ENCODE data around the gene ANKRD30B.
"Not testable (repeated sequence)": the region's sequence is repeated elsewhere in the genome, so short reads cannot be mapped to it uniquely, and the experiment has no call there.

ANKRD30B gene

GRCh38 chr18:14747513-14748474, at the start of gene ANKRD30B:
TSS of gene ANKRD30B (plus strand) at chr18:14748172. CDS start at chr18:14748420, 248 bp downstream.
- DNase-seq: no peak

DNA sequence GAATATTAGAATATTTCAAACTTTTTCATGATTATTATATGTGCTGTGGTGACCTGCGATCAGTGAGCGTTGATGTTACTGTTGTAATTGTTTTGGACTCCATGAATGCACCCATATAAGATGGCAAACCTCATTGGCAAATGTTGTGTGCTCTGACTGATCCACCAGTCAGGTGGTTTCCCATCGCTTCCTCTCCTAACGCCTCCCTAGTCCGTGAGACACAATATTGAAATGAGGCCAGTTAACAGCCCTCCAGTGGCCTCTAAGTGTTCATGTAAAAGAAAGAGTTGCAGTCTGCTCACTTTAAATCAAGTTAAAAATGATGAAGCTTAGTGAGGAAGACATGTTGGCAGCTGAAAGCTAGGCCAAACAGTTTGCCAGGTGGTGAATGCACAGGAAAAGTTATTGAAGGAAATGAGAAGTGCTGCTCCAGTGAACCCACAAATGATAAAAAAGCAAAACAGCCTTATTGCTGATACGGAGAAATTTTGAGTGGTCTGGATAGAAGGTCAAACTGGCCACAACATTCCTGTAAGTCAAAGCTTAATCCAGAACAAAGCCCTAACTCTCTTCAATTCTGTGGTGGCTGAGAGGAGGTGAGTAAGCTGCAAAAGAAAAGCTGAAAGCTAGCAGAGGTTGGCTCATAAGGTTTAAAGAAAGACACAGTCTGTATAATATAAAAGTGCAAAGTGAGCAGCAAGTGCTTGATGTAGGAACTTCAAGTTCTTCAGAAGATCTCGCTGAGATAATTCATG, 46.5 kb upstream of the ANKRD30B start:
- not testable (repeated sequence) for DNase-seq

DNA sequence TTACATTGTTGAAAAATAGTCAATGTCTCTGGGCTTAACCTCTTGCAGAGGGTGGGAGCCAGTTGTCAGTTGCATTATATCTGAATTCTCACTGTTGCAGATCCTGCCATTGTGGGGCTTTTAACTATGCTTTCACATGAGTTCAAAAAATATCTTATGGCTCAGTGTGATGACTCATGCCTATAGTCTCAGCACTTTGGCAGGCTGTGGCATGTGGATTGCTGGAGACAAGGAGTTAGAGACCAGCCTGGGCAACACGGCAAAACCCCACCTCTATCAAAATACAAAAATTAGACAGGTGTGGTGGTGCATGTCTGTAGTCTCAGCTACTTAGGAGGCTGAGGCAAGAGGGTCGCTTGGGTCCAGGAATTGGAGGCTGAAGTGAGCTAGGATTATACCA, 38.2 kb upstream of the ANKRD30B start:
- DNase-seq: not testable (repeated sequence)

DNA sequence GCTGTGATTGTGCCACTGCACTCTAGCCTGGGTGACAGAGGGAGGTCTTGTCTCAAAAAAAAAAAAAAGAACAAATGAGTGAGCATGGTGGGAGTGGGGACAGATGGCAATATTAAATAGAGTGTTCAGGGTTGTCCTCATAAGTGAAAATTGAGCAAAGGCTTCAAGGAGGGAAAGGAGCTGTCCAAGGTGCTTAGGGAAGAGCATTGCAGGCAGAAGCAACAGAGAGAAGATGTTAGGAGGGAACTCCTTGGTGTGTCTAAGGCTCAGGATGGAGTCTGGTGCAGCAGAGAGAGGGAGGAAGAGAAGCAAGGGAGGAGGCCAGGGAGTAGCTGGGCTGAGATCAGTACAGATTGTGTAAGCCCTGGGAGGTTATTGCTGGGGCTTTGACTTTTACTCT, 26.4 kb upstream of the ANKRD30B start:
- DNase-seq: not testable (repeated sequence)

DNA sequence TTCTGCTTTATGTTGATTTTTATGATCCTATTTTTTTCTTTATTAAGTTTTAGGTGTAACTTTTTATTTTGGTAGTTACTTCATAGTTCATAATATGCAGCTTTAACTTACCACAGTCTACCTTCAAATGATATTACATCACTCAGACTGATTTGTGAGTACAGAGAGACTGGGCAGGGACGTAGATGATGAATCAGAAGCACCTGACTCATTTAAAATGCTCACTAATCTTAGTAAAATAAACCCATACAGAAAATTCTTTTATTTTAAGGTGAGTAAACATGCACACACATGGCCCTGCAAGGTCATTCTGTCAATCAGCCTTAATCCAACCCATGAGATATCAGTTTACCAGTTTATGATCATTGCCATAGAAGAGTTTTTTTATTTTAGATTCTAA, 8.9 kb upstream of the ANKRD30B start:
- DNase-seq: not testable (repeated sequence)

GRCh38 chr18:14746897-14747296, 1.1 kb upstream of the ANKRD30B start:
- DNase-seq: no peak

DNA sequence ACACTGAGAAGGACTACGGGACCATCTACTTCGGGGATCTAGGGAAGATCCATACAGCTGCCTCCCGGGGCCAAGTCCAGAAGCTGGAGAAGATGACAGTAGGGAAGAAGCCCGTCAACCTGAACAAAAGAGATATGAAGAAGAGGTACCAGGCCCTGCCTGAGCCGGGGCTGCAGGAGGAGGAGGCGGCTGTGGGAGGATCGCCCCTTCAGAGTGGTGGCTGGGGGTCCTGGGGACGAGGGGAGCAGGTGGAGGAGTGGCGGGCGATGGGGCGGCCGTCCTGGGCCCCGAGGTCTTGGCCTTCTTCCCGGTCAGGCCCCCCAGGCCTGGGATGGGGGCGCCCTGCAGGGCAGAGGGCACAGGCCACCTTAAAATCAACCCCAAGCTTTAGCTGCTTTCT, 524 bp downstream of the ANKRD30B start:
- DNase-seq: no peak

DNA sequence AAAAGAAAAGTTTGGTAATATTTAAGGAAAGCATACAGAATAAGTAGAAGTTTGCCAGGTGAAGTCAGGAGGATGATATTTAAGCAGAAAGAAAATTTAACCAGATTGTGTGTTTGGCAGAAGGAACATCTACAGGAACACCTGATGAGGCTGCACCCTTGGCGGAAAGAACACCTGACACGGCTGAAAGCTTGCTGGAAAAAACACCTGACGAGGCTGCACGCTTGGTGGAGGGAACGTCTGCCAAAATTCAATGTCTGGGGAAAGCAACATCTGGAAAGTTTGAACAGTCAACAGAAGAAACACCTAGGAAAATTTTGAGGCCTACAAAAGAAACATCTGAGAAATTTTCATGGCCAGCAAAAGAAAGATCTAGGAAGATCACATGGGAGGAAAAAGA, 15.6 kb downstream of the ANKRD30B start:
- not testable (repeated sequence) for DNase-seq

GRCh38 chr18:14767474-14767873, 19.5 kb downstream of the ANKRD30B start:
- no peak for DNase-seq

- DNase-seq: no peak
Observed at GRCh38 chr18:14768241-14768640, 20.3 kb downstream of the ANKRD30B start.

- no peak for DNase-seq
Observed at GRCh38 chr18:14769381-14769780, 21.4 kb downstream of the ANKRD30B start.

DNA sequence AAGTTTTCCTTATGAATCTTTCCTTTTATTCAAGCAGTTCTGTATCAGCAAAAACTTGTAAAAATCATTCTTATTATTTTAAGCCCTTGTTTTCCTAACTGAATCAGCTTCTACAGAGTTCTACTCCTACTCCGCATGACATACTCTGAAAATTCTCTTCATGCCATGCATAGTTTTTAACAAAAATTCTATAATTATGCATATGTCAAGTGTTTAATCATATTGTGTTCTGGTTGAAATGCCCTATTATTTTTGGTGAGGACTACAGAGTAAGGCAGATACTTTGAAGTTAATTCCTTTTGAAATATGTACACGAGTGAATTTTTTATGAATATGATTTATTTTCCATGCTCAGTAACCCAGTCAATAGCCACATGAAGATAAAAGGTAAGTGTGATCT, 28.8 kb downstream of the ANKRD30B start:
- no peak for DNase-seq

DNA sequence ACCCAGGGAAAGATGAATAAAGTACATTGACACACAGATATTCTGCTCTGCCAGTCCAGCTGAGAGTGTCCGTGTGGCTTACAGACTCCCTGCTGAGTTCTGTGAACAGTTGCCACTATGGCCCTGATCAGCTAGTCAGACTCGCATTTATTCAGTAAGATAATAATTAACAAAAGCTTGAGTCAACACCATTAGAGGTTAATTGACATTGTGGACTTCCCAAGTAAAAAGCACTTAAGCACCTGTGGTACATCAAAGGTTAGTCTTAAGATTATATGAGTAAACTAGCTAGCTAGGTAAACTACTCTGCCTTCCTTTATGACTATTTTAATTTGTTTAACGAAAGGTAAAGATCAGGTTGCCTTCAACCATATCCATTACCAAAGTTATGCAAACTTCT, 33.7 kb downstream of the ANKRD30B start:
- no peak for DNase-seq

GRCh38 chr18:14784133-14784532, 36.2 kb downstream of the ANKRD30B start:
- DNase-seq: no peak

DNA sequence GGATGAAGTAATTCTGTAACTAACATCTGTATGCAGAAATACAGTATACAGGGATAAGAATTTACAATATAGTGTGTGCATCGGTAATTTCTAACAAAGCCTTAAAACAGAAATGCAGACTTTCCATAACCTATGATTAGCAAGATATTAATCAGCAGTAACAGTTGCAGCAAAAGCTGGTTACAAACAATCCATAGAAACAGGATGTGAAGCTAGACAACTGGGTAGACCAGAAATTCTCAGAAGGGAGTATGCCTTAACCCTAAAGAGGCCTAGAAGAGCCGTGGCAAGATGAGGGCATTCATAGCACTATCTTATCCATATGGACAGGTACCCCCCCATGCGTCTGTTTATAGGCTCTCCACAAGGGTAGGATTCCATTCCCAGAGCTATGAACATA, 48.9 kb downstream of the ANKRD30B start:
- DNase-seq: not testable (repeated sequence)

GRCh38 chr18:14797969-14798764, 50.2 kb downstream of the ANKRD30B start:
- DNase-seq: not testable (repeated sequence)

GRCh38 chr18:14811081-14811480, 63.1 kb downstream of the ANKRD30B start:
- not testable (repeated sequence) for DNase-seq

DNA sequence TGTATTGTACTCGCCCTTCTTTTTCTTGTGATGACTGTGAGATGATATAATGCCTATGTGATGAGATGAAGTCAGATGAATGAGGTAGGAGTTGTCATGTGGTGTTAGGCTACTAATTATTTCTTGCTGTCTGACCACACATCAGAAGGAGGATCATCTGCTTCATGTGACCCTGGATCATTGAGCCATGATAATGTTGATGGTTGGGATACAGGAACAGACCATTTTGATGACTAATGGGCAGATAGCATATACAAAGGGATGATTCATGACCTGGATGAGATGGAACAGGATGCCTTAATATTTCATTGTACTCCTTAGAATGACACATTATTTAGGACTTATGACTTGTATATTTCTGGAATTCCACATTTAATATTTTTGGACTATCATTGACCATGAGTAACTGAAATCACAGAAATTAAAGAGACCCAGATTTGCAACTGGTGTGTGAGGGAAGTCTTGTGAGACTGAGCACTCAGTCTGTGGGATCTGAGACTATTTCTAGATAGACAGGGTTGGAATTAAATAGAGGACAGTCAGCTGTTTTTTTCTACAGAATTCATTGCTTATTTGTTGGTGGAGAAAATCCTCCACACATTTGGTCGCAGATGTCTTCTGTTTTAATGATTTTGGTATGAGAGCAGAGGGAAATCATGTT, 79.1 kb downstream of the ANKRD30B start:
- DNase-seq: not testable (repeated sequence)

- not testable (repeated sequence) for DNase-seq
Observed at GRCh38 chr18:14841607-14842006, 93.6 kb downstream of the ANKRD30B start.

DNA sequence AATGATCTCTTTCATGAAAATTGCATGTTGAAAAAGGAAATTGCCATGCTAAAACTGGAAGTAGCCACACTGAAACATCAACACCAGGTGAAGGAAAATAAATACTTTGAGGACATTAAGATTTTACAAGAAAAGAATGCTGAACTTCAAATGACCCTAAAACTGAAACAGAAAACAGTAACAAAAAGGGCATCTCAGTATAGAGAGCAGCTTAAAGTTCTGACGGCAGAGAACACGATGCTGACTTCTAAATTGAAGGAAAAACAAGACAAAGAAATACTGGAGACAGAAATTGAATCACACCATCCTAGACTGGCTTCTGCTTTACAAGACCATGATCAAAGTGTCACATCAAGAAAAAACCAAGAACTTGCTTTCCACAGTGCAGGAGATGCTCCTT, 103.6 kb downstream of the ANKRD30B start:
- DNase-seq: not testable (repeated sequence)

DNA sequence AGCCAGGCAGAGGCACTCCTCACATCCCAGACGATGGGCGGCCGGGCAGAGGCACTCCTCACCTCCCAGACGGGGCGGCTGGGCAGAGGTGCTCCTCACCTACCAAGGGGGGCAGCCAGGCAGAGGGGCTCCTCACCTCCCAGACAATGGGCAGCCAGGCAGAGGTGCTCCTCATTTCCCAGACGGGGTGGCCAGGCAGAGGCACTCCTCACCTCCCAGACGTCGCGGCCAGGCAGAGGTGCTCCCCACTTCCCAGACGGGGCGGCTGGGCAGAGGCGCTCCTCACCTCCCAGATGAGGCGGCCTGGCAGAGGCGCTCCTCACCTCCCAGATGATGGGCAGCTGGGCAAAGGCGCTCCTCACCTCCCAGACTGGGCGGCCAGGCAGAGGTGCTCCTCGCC, 107.7 kb downstream of the ANKRD30B start:
- not testable (repeated sequence) for DNase-seq

DNA sequence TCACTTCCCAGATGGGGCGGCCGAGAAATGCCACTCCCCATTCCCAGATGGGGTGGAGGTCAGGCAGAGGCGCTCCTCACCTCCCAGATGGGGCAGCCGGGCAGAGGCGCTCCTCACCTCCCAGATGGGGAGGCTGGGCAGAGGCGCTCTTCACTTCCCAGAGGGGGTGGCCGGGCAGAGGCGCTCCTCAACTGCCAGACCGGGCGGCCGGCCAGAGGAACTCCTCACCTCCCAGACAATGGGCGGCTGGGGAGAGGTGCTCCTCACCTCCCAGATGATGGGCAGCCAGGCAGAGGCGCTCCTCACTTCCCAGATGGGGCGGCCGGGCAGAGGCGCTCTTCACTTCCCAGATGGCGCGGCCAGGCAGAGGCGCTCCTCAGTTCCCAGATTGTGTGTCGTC, 108.3 kb downstream of the ANKRD30B start:
- not testable (repeated sequence) for DNase-seq

All from hippocampal formation (tissue), 2 donors.